MCF 10A (cell line): ENCODE measurements around the gene TGFB1I1. TPM values are rescaled to one million over a fixed set of nuclear protein-coding genes. Genes with fewer than 3 reads are reported as not detected.

Experiments
- BruUV-seq: library from RNA; stranded (reverse); fragments of 400-500 nt; replicated peaks from 2 replicates; lab custom pipeline; 2021; lab: Mats Ljungman, UMichigan
- CTCF ChIA-PET: fragments of 300-600 bp; sonication (Branson Sonifier 250); formaldehyde crosslinking; extraction: SDS; loops from one replicate; lab custom pipeline; 2021; ENCODE audit warnings: antibody characterized with exemption, inconsistent platforms; lab: Yijun Ruan, JAX
- POLR2A ChIA-PET: fragments of 300-600, 350-650 bp; sonication (Branson Sonifier 250); formaldehyde crosslinking; extraction: SDS; loops from one replicate; lab custom pipeline; 2020; ENCODE audit warnings: antibody characterized with exemption, inconsistent platforms; lab: Yijun Ruan, JAX
- DNase-seq: peaks from one replicate; pipeline ENCODE4 v3.0.0-alpha.2; 2018; ENCODE audit not compliant: unreplicated experiment
- H3K27ac Mint-ChIP-seq: one replicate; pipeline ENCODE4 v1.8.0; 2022; ENCODE audit warnings: mild to moderate bottlenecking, low read depth, mixed read lengths; ENCODE audit not compliant: unreplicated experiment
- H3K27me3 Mint-ChIP-seq: one replicate; pipeline ENCODE4 v1.8.0; 2022; ENCODE audit warnings: mixed read lengths; ENCODE audit not compliant: insufficient read depth, unreplicated experiment
- H3K36me3 Mint-ChIP-seq: one replicate; pipeline ENCODE4 v1.8.0; 2022; ENCODE audit warnings: mild to moderate bottlenecking, moderate library complexity, mixed read lengths; ENCODE audit not compliant: insufficient read depth, unreplicated experiment
- H3K4me1 Mint-ChIP-seq: one replicate; pipeline ENCODE4 v1.8.0; 2022; ENCODE audit warnings: mixed read lengths; ENCODE audit not compliant: insufficient read depth, unreplicated experiment
- H3K4me3 Mint-ChIP-seq: one replicate; pipeline ENCODE4 v1.8.0; 2022; ENCODE audit warnings: mild to moderate bottlenecking, moderate library complexity, mixed read lengths; ENCODE audit not compliant: unreplicated experiment
- H3K9me3 Mint-ChIP-seq: one replicate; pipeline ENCODE4 v1.8.0; 2022; ENCODE audit warnings: mixed read lengths; ENCODE audit not compliant: unreplicated experiment
- intact Hi-C: fragments of 100-400 bp; cut with micrococcal nuclease; formaldehyde crosslinking; loops from 2 replicates; pipeline ENCODE4 v1.14.1; 2022
- total RNA-seq: library from RNA; stranded (reverse); gene quantifications from 2 replicates; pipeline ENCODE4 v1.2.3, GENCODE V29; 2022
- TF ChIP-seq, protein P1 (sequence below): fragments of 200-600 bp; IDR thresholded peaks from one replicate; pipeline ENCODE4 v1.8.0; 2022; ENCODE audit warnings: antibody characterized with exemption, mild to moderate bottlenecking; ENCODE audit not compliant: unreplicated experiment

Gene TGFB1I1
- total RNA-seq, 1 experiment from 2014 or later: 14.7 TPM

GRCh38 chr16:31473264-31473984 lies 1.5 kb downstream of the TGFB1I1 start:
- H3K9me3 Mint-ChIP-seq: no peaks in the 10 kb centered on the region
- peak overlapping the region; percentile 22 for H3K27ac Mint-ChIP-seq
- peaks cover 22% of the 10 kb centered on the region for H3K4me1 Mint-ChIP-seq
- TF ChIP-seq, protein P1, sequence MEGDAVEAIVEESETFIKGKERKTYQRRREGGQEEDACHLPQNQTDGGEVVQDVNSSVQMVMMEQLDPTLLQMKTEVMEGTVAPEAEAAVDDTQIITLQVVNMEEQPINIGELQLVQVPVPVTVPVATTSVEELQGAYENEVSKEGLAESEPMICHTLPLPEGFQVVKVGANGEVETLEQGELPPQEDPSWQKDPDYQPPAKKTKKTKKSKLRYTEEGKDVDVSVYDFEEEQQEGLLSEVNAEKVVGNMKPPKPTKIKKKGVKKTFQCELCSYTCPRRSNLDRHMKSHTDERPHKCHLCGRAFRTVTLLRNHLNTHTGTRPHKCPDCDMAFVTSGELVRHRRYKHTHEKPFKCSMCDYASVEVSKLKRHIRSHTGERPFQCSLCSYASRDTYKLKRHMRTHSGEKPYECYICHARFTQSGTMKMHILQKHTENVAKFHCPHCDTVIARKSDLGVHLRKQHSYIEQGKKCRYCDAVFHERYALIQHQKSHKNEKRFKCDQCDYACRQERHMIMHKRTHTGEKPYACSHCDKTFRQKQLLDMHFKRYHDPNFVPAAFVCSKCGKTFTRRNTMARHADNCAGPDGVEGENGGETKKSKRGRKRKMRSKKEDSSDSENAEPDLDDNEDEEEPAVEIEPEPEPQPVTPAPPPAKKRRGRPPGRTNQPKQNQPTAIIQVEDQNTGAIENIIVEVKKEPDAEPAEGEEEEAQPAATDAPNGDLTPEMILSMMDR: no peak
- BruUV-seq: no TSS peak
- peak overlapping the region; percentile 91 for H3K4me3 Mint-ChIP-seq
- no peaks in the 10 kb centered on the region for H3K27me3 Mint-ChIP-seq
- intact Hi-C loops: no loop called here
- ChIA-PET POLR2A (no interaction called here), CTCF (interaction anchor here (3.5 kb wide), 1 partner anchor 13 kb away, joined by 14 read pairs; no protein-coding TSS in a partner anchor)
- DNase-seq: no peak
- H3K36me3 Mint-ChIP-seq: peaks cover 11% of the 10 kb centered on the region

DNA sequence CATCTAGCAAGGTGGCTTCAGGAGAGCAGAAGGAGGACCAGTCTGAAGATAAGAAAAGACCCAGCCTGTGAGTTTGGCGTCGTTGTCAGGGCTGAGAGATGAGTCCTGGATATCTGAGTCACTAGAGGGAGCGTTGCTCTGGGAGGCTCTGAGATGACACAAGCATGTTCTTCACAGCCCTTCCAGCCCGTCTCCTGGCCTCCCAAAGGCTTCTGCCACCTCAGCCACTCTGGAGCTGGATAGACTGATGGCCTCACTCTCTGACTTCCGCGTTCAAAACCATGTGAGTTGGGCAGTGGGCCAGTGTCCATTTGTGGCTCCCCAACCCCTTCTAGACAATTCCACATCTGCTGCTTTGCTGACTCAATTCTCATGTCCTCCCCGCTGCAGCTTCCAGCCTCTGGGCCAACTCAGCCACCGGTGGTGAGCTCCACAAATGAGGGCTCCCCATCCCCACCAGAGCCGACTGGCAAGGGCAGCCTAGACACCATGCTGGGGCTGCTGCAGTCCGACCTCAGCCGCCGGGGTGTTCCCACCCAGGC lies 2.3 kb downstream of the TGFB1I1 start:
- Mint-ChIP-seq H3K9me3 (no peaks in the 10 kb centered on the region), H3K27ac (no peak overlapping the region), H3K4me3 (no peak overlapping the region), H3K27me3 (no peaks in the 10 kb centered on the region), H3K36me3 (peaks cover 11% of the 10 kb centered on the region), H3K4me1 (peaks cover 22% of the 10 kb centered on the region)
- DNase-seq: no peak
- intact Hi-C loops: no loop called here
- POLR2A ChIA-PET: no interaction called here
- TF ChIP-seq, protein P1: no peak
- TSS peak; percentile 14 for BruUV-seq
- CTCF ChIA-PET: interaction anchor here (0.7 to 3.5 kb wide), 5 partner anchors 10 to 91 kb away, joined by 3 to 14 read pairs (median 3); no protein-coding TSS in a partner anchor

DNA sequence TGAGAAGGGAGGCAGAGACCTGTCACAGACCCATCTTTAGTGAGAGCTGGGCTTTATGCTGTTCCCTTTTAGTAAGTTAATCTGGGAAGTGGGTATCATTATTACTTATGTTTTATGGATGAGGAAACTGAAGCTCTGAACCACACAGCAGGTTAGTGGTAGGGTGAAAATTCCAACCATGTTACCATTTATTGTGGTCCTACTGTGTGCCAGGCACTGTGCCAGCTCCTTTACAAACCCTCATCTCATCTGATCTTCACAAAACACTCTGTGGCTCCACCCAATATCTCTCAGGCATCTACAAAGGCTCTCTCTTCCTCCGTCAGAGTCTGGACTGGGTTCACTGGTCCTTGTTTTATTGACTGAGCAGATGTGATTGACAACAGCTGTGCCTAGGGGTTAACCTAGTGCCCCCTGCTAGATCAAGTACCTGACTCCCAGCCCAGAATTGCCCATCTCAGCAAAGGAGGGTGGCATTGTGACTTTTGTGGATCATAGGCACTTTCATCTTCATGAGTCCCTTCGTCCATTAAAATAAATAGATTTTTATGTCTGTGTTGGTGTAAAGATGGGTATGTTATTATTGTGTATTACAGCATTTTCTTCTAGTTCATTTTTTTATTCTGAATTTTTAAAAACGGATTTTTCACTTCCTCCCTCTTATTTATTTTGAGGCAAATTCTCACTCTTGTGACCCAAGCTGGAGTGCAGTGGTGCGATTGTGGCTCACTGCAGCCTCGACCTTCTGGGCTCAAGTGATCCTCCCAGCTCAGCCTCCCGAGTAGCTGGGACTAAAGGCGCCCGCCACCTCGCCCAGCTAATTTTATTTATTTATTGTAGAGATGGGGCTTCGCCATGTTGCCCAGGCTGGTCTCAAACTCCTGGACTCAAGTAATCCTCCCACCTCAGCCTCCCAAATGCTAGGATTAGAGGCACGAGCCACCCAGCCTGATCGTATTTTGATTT lies 3.1 kb downstream of the TGFB1I1 start:
- DNase-seq: no peak
- no TSS peak for BruUV-seq
- peaks cover 22% of the 10 kb centered on the region for H3K4me1 Mint-ChIP-seq
- no peaks in the 10 kb centered on the region for H3K9me3 Mint-ChIP-seq
- no peak overlapping the region for H3K4me3 Mint-ChIP-seq
- intact Hi-C loops: no loop called here
- CTCF ChIA-PET: interaction anchor here (0.7 to 3.5 kb wide), 5 partner anchors 10 to 90 kb away, joined by 3 to 14 read pairs (median 3); no protein-coding TSS in a partner anchor
- H3K27ac Mint-ChIP-seq: no peak overlapping the region
- POLR2A ChIA-PET: no interaction called here
- peaks cover under 1% of the 10 kb centered on the region for H3K27me3 Mint-ChIP-seq
- TF ChIP-seq, protein P1: no peak
- H3K36me3 Mint-ChIP-seq: peaks cover 11% of the 10 kb centered on the region
